Effector memory CD4-positive, alpha-beta T cell (primary cell): ENCODE results near the gene NMD3.

Source experiments
- DNase-seq, 3 donors: peaks; one replicate each; pipeline ENCODE4 v3.0.0-alpha.2; 2020
- H3K27ac ChIP-seq: 2 replicates; pipeline ENCODE4 v1.7.0; 2013; ENCODE audit warnings: mild to moderate bottlenecking, low read length, moderate library complexity; ENCODE audit not compliant: insufficient read depth, poor library complexity, severe bottlenecking
- H3K27me3 ChIP-seq: replicated peaks from 2 replicates; pipeline ENCODE4 v1.7.0; 2013; ENCODE audit warnings: mild to moderate bottlenecking, low read length; ENCODE audit not compliant: insufficient read depth, control insufficient read depth, poor library complexity, severe bottlenecking
- H3K36me3 ChIP-seq: 2 replicates; pipeline ENCODE4 v1.7.0; 2013; ENCODE audit warnings: mild to moderate bottlenecking, low read length, moderate library complexity; ENCODE audit not compliant: control insufficient read depth, insufficient read depth
- H3K4me1 ChIP-seq: 2 replicates; pipeline ENCODE4 v1.7.0; 2013; ENCODE audit warnings: low read length, mild to moderate bottlenecking; ENCODE audit not compliant: control insufficient read depth, insufficient read depth, poor library complexity, severe bottlenecking
- H3K4me3 ChIP-seq: 2 replicates; pipeline ENCODE4 v1.7.0; 2013; ENCODE audit warnings: low read length, low read depth, mild to moderate bottlenecking; ENCODE audit not compliant: insufficient read depth, poor library complexity, severe bottlenecking
- H3K9me3 ChIP-seq: 2 replicates; pipeline ENCODE4 v1.7.0; 2013; ENCODE audit warnings: mild to moderate bottlenecking, low read length, moderate library complexity; ENCODE audit not compliant: control insufficient read depth

NMD3 gene

GRCh38 chr3:161230621-161231171 is 9.6 kb downstream of the NMD3 start:
- Histone ChIP-seq H3K4me3 (no peak overlapping the region), H3K27ac (no peak overlapping the region), H3K9me3 (no peaks in the 10 kb centered on the region), H3K4me1 (no peaks in the 10 kb centered on the region), H3K27me3 (no peaks in the 10 kb centered on the region), H3K36me3 (peaks cover 22% of the 10 kb centered on the region)
- DNase-seq = no peak

- Histone ChIP-seq H3K27ac (no peak overlapping the region), H3K27me3 (no peaks in the 10 kb centered on the region), H3K4me1 (no peaks in the 10 kb centered on the region), H3K36me3 (peaks cover 22% of the 10 kb centered on the region), H3K4me3 (no peak overlapping the region), H3K9me3 (no peaks in the 10 kb centered on the region)
- no peak for DNase-seq
Observed at GRCh38 chr3:161231861-161232260, 10.8 kb downstream of the NMD3 start.

GRCh38 chr3:161233557-161233956 is 12.4 kb downstream of the NMD3 start:
- peaks cover 20% of the 10 kb centered on the region for H3K36me3 ChIP-seq
- no peaks in the 10 kb centered on the region for H3K9me3 ChIP-seq
- no peaks in the 10 kb centered on the region for H3K27me3 ChIP-seq
- no peak for DNase-seq
- H3K4me1 ChIP-seq = no peaks in the 10 kb centered on the region
- no peak overlapping the region for H3K4me3 ChIP-seq
- no peak overlapping the region for H3K27ac ChIP-seq

DNA sequence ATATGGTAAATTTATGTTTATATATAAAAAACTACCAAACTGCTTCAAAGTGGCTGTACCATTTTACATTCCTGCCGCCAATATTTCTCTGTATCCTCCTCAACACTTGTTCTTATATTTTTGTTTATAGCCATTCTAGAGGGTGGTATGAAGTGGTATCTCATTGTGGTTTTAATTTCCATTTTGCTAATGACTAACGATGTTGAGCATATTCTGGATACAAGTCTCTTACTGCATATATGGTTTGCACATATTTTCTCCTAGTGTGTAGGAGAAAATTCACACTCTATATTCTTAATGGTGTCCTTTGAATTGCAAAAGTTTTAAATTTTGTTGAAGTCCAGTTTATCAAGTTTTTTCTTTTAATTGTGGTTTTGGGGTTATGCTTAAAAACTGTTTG is 15.1 kb downstream of the NMD3 start:
- H3K4me1 ChIP-seq = no peaks in the 10 kb centered on the region
- H3K9me3 ChIP-seq = no peaks in the 10 kb centered on the region
- no peak overlapping the region for H3K27ac ChIP-seq
- DNase-seq = no peak
- no peak overlapping the region for H3K4me3 ChIP-seq
- peaks cover 27% of the 10 kb centered on the region for H3K36me3 ChIP-seq
- no peaks in the 10 kb centered on the region for H3K27me3 ChIP-seq

- no peaks in the 10 kb centered on the region for H3K9me3 ChIP-seq
- no peak for DNase-seq
- no peak overlapping the region for H3K27ac ChIP-seq
- peaks cover 44% of the 10 kb centered on the region for H3K36me3 ChIP-seq
- no peaks in the 10 kb centered on the region for H3K27me3 ChIP-seq
- H3K4me1 ChIP-seq = no peaks in the 10 kb centered on the region
- H3K4me3 ChIP-seq = no peak overlapping the region
Observed at GRCh38 chr3:161239700-161240099, 18.6 kb downstream of the NMD3 start.

DNA sequence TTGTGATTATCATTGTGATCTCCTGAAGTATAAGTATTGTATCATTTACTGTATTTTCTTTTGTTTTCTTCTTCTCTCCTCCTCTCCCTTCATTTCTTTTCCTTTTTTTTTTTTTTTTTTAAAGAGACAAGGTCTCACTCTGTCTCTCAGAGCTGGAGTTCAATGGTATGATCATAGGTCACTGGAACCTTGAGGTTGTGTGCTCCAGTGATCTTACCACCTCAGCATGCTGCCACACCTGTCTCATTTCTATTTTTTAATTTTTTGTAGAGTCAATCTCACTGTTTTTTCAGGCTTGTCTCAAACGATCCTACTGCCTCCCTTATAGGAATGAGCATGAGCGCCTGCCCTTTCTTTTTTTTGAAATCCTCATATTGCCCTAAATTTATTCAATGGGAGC is 23.4 kb downstream of the NMD3 start:
- Histone ChIP-seq H3K27ac (no peak overlapping the region), H3K4me1 (no peaks in the 10 kb centered on the region), H3K4me3 (no peak overlapping the region)

GRCh38 chr3:161247049-161247448 is 25.9 kb downstream of the NMD3 start:
- peaks cover 74% of the 10 kb centered on the region for H3K36me3 ChIP-seq
- H3K9me3 ChIP-seq = no peaks in the 10 kb centered on the region
- H3K4me1 ChIP-seq = no peaks in the 10 kb centered on the region

More for the DNA sequence above, 23.4 kb downstream of the NMD3 start:
- no peak for DNase-seq
- Histone ChIP-seq H3K9me3 (no peaks in the 10 kb centered on the region), H3K27me3 (no peaks in the 10 kb centered on the region), H3K36me3 (peaks cover 60% of the 10 kb centered on the region)

DNA sequence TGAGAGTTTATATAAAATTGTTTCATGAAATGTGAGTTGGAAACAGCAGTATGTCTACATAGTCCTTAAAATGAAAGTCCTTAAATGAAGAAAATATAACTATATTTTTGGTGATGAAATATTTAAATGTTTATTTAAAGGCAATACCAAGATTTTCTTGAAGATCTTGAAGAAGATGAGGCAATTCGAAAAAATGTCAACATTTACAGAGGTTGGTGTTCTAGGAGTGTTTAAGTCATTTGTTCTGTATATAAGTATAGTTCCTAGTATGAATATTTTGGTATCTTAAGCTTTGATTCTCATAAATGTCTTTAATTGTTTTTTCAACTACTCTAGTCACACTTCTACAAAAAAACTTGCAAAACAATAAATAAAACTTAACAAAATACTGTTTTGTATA is 29.0 kb downstream of the NMD3 start:
- Histone ChIP-seq H3K27me3 (no peaks in the 10 kb centered on the region), H3K27ac (no peak overlapping the region), H3K4me1 (no peaks in the 10 kb centered on the region), H3K36me3 (peaks cover 54% of the 10 kb centered on the region), H3K9me3 (no peaks in the 10 kb centered on the region), H3K4me3 (no peak overlapping the region)
- no peak for DNase-seq

More at GRCh38 chr3:161247049-161247448, 25.9 kb downstream of the NMD3 start:
- Histone ChIP-seq H3K27me3 (no peaks in the 10 kb centered on the region), H3K4me3 (no peak overlapping the region), H3K27ac (no peak overlapping the region)
- no peak for DNase-seq

DNA sequence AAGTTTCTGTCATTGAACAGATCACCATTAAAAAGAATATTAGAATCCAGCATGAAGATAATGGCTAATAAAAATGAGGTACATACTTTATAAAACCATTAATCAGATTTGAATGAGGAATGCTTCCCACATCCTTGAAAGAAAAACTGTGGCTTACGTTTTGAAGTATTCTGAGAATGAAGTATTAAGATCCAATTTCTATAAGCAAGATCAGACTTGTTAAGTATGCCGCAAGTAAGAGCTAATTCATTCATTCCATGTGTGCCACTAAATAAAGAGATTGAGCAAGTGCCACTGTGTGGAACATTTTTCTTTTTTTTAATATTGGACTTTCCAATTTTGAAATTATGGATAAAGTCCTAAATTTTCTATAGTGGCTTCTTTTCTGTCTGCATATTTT is 30.6 kb downstream of the NMD3 start:
- Histone ChIP-seq H3K27me3 (no peaks in the 10 kb centered on the region), H3K4me1 (no peaks in the 10 kb centered on the region), H3K36me3 (peaks cover 44% of the 10 kb centered on the region), H3K9me3 (no peaks in the 10 kb centered on the region), H3K27ac (no peak overlapping the region), H3K4me3 (no peak overlapping the region)
- DNase-seq = no peak

DNA sequence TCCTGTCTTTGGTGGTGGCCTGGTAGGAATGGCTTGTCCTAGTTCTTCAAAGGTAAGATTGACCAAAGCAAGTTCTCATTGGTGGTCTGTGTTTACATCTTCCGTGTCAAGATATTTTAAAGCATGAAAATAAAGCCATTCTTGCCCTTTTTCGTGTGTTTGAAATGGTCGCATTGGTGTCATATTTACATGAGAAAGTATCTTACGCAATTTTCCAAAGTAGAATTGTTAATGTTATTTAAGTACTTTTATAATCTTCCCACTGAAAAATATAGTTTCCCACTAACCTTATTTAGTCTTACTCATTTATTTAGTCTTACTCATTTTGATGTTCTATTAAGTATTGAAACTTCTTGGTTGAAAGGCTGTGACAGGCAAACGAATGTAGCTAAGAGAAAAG is 31.0 kb downstream of the NMD3 start:
- H3K27ac ChIP-seq = no peak overlapping the region
- H3K4me3 ChIP-seq = no peak overlapping the region
- peaks cover 39% of the 10 kb centered on the region for H3K36me3 ChIP-seq
- no peaks in the 10 kb centered on the region for H3K4me1 ChIP-seq
- no peaks in the 10 kb centered on the region for H3K27me3 ChIP-seq
- no peaks in the 10 kb centered on the region for H3K9me3 ChIP-seq
- no peak for DNase-seq
